Neural progenitor cell (in vitro differentiated cells): ENCODE measurements around the gene CCDC106.

Source experiments
- EZH2 ChIP-seq: fragments of 200-600 bp; sonication (generic); IDR thresholded peaks from 2 replicates; pipeline ENCODE4 v1.6.1; 2017; ENCODE audit warnings: antibody characterized with exemption, mild to moderate bottlenecking, moderate library complexity
- EZH2phosphoT487 ChIP-seq: fragments of 200-600 bp; sonication (generic); IDR thresholded peaks from 2 replicates; pipeline ENCODE4 v1.6.1; 2017; ENCODE audit warnings: antibody characterized with exemption
- TF ChIP-seq, protein P1 (sequence below): fragments of 200-600 bp; sonication (generic); IDR thresholded peaks from 2 replicates; pipeline ENCODE4 v1.5.1; 2017; ENCODE audit warnings: antibody characterized with exemption, mild to moderate bottlenecking

DNA sequence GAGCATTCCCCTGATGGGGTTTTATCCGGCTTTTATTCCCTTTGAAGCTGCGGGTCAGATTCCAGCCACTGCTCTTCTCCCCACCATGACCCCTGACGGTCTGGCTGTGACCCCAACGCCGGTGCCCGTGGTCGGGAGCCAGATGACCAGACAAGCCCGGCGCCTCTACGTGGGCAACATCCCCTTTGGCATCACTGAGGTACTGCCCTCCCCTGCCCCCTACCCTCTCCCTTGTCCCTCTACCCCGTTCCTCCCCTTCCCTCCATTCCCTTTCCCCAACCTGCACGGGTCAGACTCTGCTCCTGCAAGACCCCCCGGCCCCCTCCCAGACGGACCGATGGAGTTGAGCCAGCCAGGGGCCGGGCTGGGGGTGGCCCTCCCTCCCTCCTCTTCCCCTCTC lies 13.0 kb downstream of the CCDC106 start:
- no peak for TF ChIP-seq EZH2phosphoT487
- TF ChIP-seq, protein P1, sequence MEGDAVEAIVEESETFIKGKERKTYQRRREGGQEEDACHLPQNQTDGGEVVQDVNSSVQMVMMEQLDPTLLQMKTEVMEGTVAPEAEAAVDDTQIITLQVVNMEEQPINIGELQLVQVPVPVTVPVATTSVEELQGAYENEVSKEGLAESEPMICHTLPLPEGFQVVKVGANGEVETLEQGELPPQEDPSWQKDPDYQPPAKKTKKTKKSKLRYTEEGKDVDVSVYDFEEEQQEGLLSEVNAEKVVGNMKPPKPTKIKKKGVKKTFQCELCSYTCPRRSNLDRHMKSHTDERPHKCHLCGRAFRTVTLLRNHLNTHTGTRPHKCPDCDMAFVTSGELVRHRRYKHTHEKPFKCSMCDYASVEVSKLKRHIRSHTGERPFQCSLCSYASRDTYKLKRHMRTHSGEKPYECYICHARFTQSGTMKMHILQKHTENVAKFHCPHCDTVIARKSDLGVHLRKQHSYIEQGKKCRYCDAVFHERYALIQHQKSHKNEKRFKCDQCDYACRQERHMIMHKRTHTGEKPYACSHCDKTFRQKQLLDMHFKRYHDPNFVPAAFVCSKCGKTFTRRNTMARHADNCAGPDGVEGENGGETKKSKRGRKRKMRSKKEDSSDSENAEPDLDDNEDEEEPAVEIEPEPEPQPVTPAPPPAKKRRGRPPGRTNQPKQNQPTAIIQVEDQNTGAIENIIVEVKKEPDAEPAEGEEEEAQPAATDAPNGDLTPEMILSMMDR: no peak
- no peak for TF ChIP-seq EZH2
